ENCODE measurements around the gene KMT5C.

Gene KMT5C

GRCh38 chr19:55312621-55313512 lies 26.8 kb upstream of the KMT5C start:
- ATAC-seq = no peak; the same call in 2 of the 3 replicates
- no peak for TF ChIP-seq GLIS3 (CRISPR knock-in tag; IDR thresholded peaks at IDR 0.05)
- no peak for TF ChIP-seq PPARA (CRISPR knock-in tag; IDR thresholded peaks at IDR 0.05; ENCODE audit: borderline replicate concordance)
- no peak for TF ChIP-seq OSR1 (CRISPR knock-in tag; IDR thresholded peaks at IDR 0.05)
- TF ChIP-seq ZC3H10 (CRISPR knock-in tag; IDR thresholded peaks at IDR 0.05) = no peak
- TF ChIP-seq ARNTL (CRISPR knock-in tag; IDR thresholded peaks at IDR 0.05; ENCODE audit: borderline replicate concordance, low read depth) = no peak
- TF ChIP-seq ZNF8 (CRISPR knock-in tag; IDR thresholded peaks at IDR 0.05) = no peak
- TF ChIP-seq ZFP30 (CRISPR knock-in tag; IDR thresholded peaks at IDR 0.05) = no peak
- TF ChIP-seq, protein P1, sequence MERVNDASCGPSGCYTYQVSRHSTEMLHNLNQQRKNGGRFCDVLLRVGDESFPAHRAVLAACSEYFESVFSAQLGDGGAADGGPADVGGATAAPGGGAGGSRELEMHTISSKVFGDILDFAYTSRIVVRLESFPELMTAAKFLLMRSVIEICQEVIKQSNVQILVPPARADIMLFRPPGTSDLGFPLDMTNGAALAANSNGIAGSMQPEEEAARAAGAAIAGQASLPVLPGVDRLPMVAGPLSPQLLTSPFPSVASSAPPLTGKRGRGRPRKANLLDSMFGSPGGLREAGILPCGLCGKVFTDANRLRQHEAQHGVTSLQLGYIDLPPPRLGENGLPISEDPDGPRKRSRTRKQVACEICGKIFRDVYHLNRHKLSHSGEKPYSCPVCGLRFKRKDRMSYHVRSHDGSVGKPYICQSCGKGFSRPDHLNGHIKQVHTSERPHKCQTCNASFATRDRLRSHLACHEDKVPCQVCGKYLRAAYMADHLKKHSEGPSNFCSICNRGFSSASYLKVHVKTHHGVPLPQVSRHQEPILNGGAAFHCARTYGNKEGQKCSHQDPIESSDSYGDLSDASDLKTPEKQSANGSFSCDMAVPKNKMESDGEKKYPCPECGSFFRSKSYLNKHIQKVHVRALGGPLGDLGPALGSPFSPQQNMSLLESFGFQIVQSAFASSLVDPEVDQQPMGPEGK (CRISPR knock-in tag; IDR thresholded peaks at IDR 0.05; ENCODE audit: borderline replicate concordance) = no peak
- no peak for TF ChIP-seq ISL1 (CRISPR knock-in tag; IDR thresholded peaks at IDR 0.05)
- no peak for TF ChIP-seq CSDC2 (CRISPR knock-in tag; IDR thresholded peaks at IDR 0.05)
- TF ChIP-seq ZFP3 (CRISPR knock-in tag; IDR thresholded peaks at IDR 0.05) = no peak
- no peak for TF ChIP-seq ZNF565 (CRISPR knock-in tag; conservative IDR thresholded peaks at IDR 0.05; ENCODE audit: low read depth)
- TF ChIP-seq SNAI2 (CRISPR knock-in tag; IDR thresholded peaks at IDR 0.05) = no peak
- TF ChIP-seq, protein P2, sequence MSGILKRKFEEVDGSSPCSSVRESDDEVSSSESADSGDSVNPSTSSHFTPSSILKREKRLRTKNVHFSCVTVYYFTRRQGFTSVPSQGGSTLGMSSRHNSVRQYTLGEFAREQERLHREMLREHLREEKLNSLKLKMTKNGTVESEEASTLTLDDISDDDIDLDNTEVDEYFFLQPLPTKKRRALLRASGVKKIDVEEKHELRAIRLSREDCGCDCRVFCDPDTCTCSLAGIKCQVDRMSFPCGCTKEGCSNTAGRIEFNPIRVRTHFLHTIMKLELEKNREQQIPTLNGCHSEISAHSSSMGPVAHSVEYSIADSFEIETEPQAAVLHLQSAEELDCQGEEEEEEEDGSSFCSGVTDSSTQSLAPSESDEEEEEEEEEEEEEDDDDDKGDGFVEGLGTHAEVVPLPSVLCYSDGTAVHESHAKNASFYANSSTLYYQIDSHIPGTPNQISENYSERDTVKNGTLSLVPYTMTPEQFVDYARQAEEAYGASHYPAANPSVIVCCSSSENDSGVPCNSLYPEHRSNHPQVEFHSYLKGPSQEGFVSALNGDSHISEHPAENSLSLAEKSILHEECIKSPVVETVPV (CRISPR knock-in tag; IDR thresholded peaks at IDR 0.05) = no peak
- TF ChIP-seq ZNF70 (CRISPR knock-in tag; IDR thresholded peaks at IDR 0.05) = no peak
- TF ChIP-seq, protein P3, sequence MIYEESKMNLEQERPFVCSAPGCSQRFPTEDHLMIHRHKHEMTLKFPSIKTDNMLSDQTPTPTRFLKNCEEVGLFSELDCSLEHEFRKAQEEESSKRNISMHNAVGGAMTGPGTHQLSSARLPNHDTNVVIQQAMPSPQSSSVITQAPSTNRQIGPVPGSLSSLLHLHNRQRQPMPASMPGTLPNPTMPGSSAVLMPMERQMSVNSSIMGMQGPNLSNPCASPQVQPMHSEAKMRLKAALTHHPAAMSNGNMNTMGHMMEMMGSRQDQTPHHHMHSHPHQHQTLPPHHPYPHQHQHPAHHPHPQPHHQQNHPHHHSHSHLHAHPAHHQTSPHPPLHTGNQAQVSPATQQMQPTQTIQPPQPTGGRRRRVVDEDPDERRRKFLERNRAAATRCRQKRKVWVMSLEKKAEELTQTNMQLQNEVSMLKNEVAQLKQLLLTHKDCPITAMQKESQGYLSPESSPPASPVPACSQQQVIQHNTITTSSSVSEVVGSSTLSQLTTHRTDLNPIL (CRISPR knock-in tag; IDR thresholded peaks at IDR 0.05; ENCODE audit: low read depth) = no peak
- no peak for TF ChIP-seq POU6F1 (CRISPR knock-in tag; IDR thresholded peaks at IDR 0.05; ENCODE audit: borderline replicate concordance, low read depth)
- no peak for TF ChIP-seq ESRRG (CRISPR knock-in tag; IDR thresholded peaks at IDR 0.05)
- no peak for TF ChIP-seq TOX (CRISPR knock-in tag; IDR thresholded peaks at IDR 0.05; ENCODE audit: borderline replicate concordance)

DNA sequence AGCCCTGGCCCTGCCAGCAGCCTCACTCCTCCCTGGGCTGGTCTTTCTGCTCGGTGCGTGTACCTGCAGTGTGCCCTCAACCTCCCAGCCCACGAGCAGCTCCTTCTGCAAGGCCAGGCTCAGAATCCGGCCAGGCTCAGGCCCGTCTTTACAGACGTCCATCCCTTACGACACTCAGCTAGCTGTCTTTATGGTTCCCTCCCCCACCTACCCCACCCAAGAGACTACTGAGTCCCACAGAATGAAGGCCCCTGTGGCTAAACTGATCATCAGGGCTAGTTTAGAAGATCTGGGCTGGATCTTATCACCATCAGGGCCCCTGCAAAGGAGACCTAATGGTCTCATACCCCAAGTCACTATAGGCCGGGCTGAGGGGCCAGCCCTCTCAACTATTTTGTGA lies 25.3 kb upstream of the KMT5C start:
- TF ChIP-seq SNAI2 (CRISPR knock-in tag; IDR thresholded peaks at IDR 0.05) (no peak), ISL1 (CRISPR knock-in tag; IDR thresholded peaks at IDR 0.05) (no peak), RARB (CRISPR knock-in tag; IDR thresholded peaks at IDR 0.05) (no peak), ESRRG (CRISPR knock-in tag; IDR thresholded peaks at IDR 0.05) (no peak), TCF4 (CRISPR knock-in tag; IDR thresholded peaks at IDR 0.05; ENCODE audit: borderline replicate concordance) (no peak), ARNTL (CRISPR knock-in tag; IDR thresholded peaks at IDR 0.05; ENCODE audit: borderline replicate concordance, low read depth) (no peak)
- TF ChIP-seq, protein P3 (CRISPR knock-in tag; IDR thresholded peaks at IDR 0.05; ENCODE audit: low read depth) = no peak
- ATAC-seq = peak; percentile 13; the same call in 1 of the 3 replicates

- no peak for ATAC-seq
- TF ChIP-seq TCF4 (CRISPR knock-in tag; IDR thresholded peaks at IDR 0.05; ENCODE audit: borderline replicate concordance) = no peak
- TF ChIP-seq OSR1 (CRISPR knock-in tag; IDR thresholded peaks at IDR 0.05) = no peak
- no peak for TF ChIP-seq ESRRG (CRISPR knock-in tag; IDR thresholded peaks at IDR 0.05)
- TF ChIP-seq ISL1 (CRISPR knock-in tag; IDR thresholded peaks at IDR 0.05) = no peak
- TF ChIP-seq, protein P1 (CRISPR knock-in tag; IDR thresholded peaks at IDR 0.05; ENCODE audit: borderline replicate concordance) = no peak
- no peak for TF ChIP-seq POU6F1 (CRISPR knock-in tag; IDR thresholded peaks at IDR 0.05; ENCODE audit: borderline replicate concordance, low read depth)
- TF ChIP-seq SNAI2 (CRISPR knock-in tag; IDR thresholded peaks at IDR 0.05) = no peak
- TF ChIP-seq CSDC2 (CRISPR knock-in tag; IDR thresholded peaks at IDR 0.05) = no peak
- no peak for TF ChIP-seq ZC3H10 (CRISPR knock-in tag; IDR thresholded peaks at IDR 0.05)
- TF ChIP-seq TOX (CRISPR knock-in tag; IDR thresholded peaks at IDR 0.05; ENCODE audit: borderline replicate concordance) = no peak
- no peak for TF ChIP-seq ZNF565 (CRISPR knock-in tag; conservative IDR thresholded peaks at IDR 0.05; ENCODE audit: low read depth)
- TF ChIP-seq, protein P2 (CRISPR knock-in tag; IDR thresholded peaks at IDR 0.05) = no peak
Measured at GRCh38 chr19:55315956-55316525, 23.6 kb upstream of the KMT5C start.

Measured in SK-N-SH treated with all-trans-retinoic acid at 6 μM for 48 hours (cell line).